GM12878 (cell line): Measurements from ENCODE around the gene MRPL37. TPM values are rescaled to one million over a fixed set of nuclear protein-coding genes. Genes with fewer than 3 reads are reported as not detected.

Experiments
- ATAC-seq: fragments of 200-7000 bp; cut with Tn5 transposase; 3 replicates; pipeline ENCODE4 v1.9.1; 2020; ENCODE audit warnings: mild to moderate bottlenecking, moderate library complexity
- BruUV-seq: library from RNA; stranded (reverse); fragments of 400-500 nt; replicated peaks from 2 replicates; lab custom pipeline; 2021; lab: Mats Ljungman, UMichigan
- CTCF ChIA-PET: fragments of 300-600 bp; sonication (Branson Sonifier 250); formaldehyde crosslinking; extraction: SDS; loops from one replicate; lab custom pipeline; 2021; ENCODE audit warnings: inconsistent platforms; lab: Yijun Ruan, JAX
- POLR2A ChIA-PET: fragments of 350-600 bp; formaldehyde crosslinking; extraction: SDS; loops from one replicate; lab custom pipeline; 2021; ENCODE audit warnings: inconsistent platforms; lab: Charles Lee
- RAD21 ChIA-PET: fragments of 300-600 bp; sonication (Branson Sonifier 250); formaldehyde crosslinking; loops from one replicate; lab custom pipeline; 2023; ENCODE audit warnings: antibody characterized with exemption; ENCODE audit not compliant: unreplicated experiment; lab: Charles Lee
- SMC1A ChIA-PET: fragments of 300-600 bp; sonication (Branson Sonifier 250); formaldehyde crosslinking; loops from one replicate; lab custom pipeline; 2023; ENCODE audit not compliant: unreplicated experiment, uncharacterized antibody; lab: Charles Lee
- DNase-seq: peaks from one replicate; pipeline ENCODE4 v3.0.0-alpha.2; 2011; ENCODE audit warnings: low read depth, low spot score
- FAIRE-seq: peaks from 3 replicates; lab custom pipeline; 2011; peaks lifted over from hg19 to GRCh38; lab: Jason Lieb, UNC
- H2AFZ ChIP-seq: 2 replicates; pipeline ENCODE4 v1.6.0; 2011; ENCODE audit warnings: low read depth, low read length, control low read depth; ENCODE audit not compliant: control insufficient read depth
- H3K27ac ChIP-seq: 2 replicates; pipeline ENCODE4 v1.5.1; 2011; ENCODE audit warnings: control low read depth; ENCODE audit not compliant: control insufficient read depth, insufficient read depth
- H3K27me3 ChIP-seq, 2 experiments: replicated peaks in 1 of 2; 2 replicates each; pipeline versions ENCODE4 v1.6.0 to v1.6.1; 2011; ENCODE audit warnings: low read length in 1 of 2; ENCODE audit not compliant: control insufficient read depth in 2 of 2, insufficient read depth in 2 of 2
- H3K36me3 ChIP-seq, 2 experiments: 2 replicates each; pipeline ENCODE4 v1.5.1; 2011; ENCODE audit warnings: low read length in 1 of 2; ENCODE audit not compliant: control insufficient read depth in 2 of 2, insufficient read depth in 2 of 2
- H3K4me1 ChIP-seq: 2 replicates; pipeline ENCODE4 v1.6.1; 2011; ENCODE audit warnings: mild to moderate bottlenecking, low read length, moderate library complexity, mixed read lengths; ENCODE audit not compliant: control insufficient read depth, insufficient read depth
- H3K4me2 ChIP-seq: 2 replicates; pipeline ENCODE4 v1.6.0; 2011; ENCODE audit warnings: control low read depth; ENCODE audit not compliant: control insufficient read depth, insufficient read depth
- H3K4me3 ChIP-seq: fragments of 200-600 bp; sonication (generic); 2 replicates; pipeline ENCODE4 v1.5.1; 2016
- H3K79me2 ChIP-seq: 2 replicates; pipeline ENCODE4 v1.6.0; 2011; ENCODE audit warnings: low read length; ENCODE audit not compliant: control insufficient read depth, insufficient read depth
- H3K9ac ChIP-seq: 2 replicates; pipeline ENCODE4 v1.8.0; 2011; ENCODE audit warnings: low read length, control low read depth, mixed read lengths; ENCODE audit not compliant: control insufficient read depth, insufficient read depth
- H3K9me3 ChIP-seq: replicated peaks from 3 replicates; pipeline ENCODE4 v1.5.1; 2011; ENCODE audit warnings: mild to moderate bottlenecking, low read length; ENCODE audit not compliant: control insufficient read depth, insufficient read depth
- H4K20me1 ChIP-seq: 2 replicates; pipeline ENCODE4 v1.6.0; 2011; ENCODE audit not compliant: control insufficient read depth, insufficient read depth
- CREB1 ChIP-seq: IDR thresholded peaks from 2 replicates; pipeline ENCODE4 v1.6.1; 2012; ENCODE audit warnings: low read depth, mild to moderate bottlenecking, inconsistent platforms
- CTCF ChIP-seq, 3 experiments: IDR thresholded peaks in 2 of 3; conservative IDR thresholded peaks in 1 of 3; 2 replicates each; pipeline ENCODE4 v1.5.1; 2011; ENCODE audit warnings: low read depth in 3 of 3, low read length in 3 of 3, mild to moderate bottlenecking in 3 of 3, control low read depth in 2 of 3, moderate library complexity in 2 of 3, inconsistent platforms in 1 of 3, mixed read lengths in 1 of 3; ENCODE audit not compliant: control insufficient read depth in 2 of 3, insufficient read depth in 1 of 3; ENCODE audit errors: extremely low read depth in 1 of 3
- FOXM1 ChIP-seq: IDR thresholded peaks from 2 replicates; pipeline ENCODE4 v1.6.1; 2012; ENCODE audit warnings: low read depth, mild to moderate bottlenecking, inconsistent platforms, low read length, moderate library complexity
- HDAC2 ChIP-seq: fragments of 200-600 bp; sonication (generic); IDR thresholded peaks from 2 replicates; pipeline ENCODE4 v1.6.1; 2017
- IKZF2 ChIP-seq, 2 experiments: fragments of 450-650 bp; IDR thresholded peaks; 2 replicates each; pipeline ENCODE4 v1.6.1; 2017; ENCODE audit warnings: mild to moderate bottlenecking in 2 of 2, moderate library complexity in 2 of 2
- JUND ChIP-seq: IDR thresholded peaks from 2 replicates; pipeline ENCODE4 v1.6.1; 2012; ENCODE audit warnings: low read depth, mild to moderate bottlenecking, low read length, improper control_type of control experiment, moderate library complexity
- NBN ChIP-seq: fragments of 450-650 bp; IDR thresholded peaks from 2 replicates; pipeline ENCODE4 v1.6.1; 2016
- RAD21 ChIP-seq: IDR thresholded peaks from 2 replicates; pipeline ENCODE4 v1.6.1; 2011; ENCODE audit warnings: mild to moderate bottlenecking, low read depth, low read length, moderate library complexity; ENCODE audit not compliant: insufficient read depth
- RCOR1 ChIP-seq: conservative IDR thresholded peaks from 2 replicates; pipeline ENCODE4 v1.6.1; 2012; ENCODE audit warnings: low read depth, low read length, improper control_type of control experiment
- RELB ChIP-seq: fragments of 450-650 bp; IDR thresholded peaks from 2 replicates; pipeline ENCODE4 v1.6.1; 2017; ENCODE audit warnings: low read depth, mild to moderate bottlenecking, moderate library complexity
- SMARCA5 ChIP-seq: fragments of 450-650 bp; IDR thresholded peaks from 2 replicates; pipeline ENCODE4 v1.6.1; 2017; ENCODE audit warnings: mild to moderate bottlenecking
- TBL1XR1 ChIP-seq: IDR thresholded peaks from 2 replicates; pipeline ENCODE4 v1.6.1; 2012; ENCODE audit warnings: low read depth, low read length, improper control_type of control experiment
- TCF7 ChIP-seq: IDR thresholded peaks from 2 replicates; pipeline ENCODE4 v1.6.1; 2014; ENCODE audit warnings: antibody characterized with exemption, borderline replicate concordance
- WGBS: methylation state at CpG from one replicate; pipeline ENCODE4 v1.1.6; 2016; ENCODE audit warnings: low lambda C conversion rate; ENCODE audit not compliant: insufficient replicate concordance, insufficient coverage; ENCODE audit errors: missing lambda C conversion rate; 5-methylcytosine and 5-hydroxymethylcytosine counted together
- in situ Hi-C: fragments of 300-500 bp; cut with MboI; formaldehyde crosslinking; loops from 9 replicates; pipeline ENCODE4 v1.14.3; 2018; ENCODE audit warnings: mixed read lengths
- intact Hi-C: fragments of 100-400 bp; cut with micrococcal nuclease; formaldehyde crosslinking; loops from one replicate; pipeline ENCODE4 v1.14.2; 2022; ENCODE audit not compliant: unreplicated experiment
- polyA plus RNA-seq, 11 experiments: library from polyadenylated mRNA; depleted of rRNA in 4 of 11; unstranded in 6 of 11; stranded (reverse) in 5 of 11; fragments of >200 nt; fragmentation: Nextera tagmentation in 4 of 11; fragmentation: Illumina TruSeq in 1 of 11; extraction: Ambion mirVana in 4 of 11; extraction: Trizol in 1 of 11; gene quantifications; 1 replicate in 1 of 11; 2 replicates in 10 of 11; pipeline versions ENCODE4 v1.2.1 to v1.2.3, GENCODE V29; 2011 to 2016; ENCODE audit warnings: inconsistent platforms in 2 of 11, missing spikeins in 2 of 11, low read depth in 1 of 11
- total RNA-seq, 4 experiments: library from RNA; depleted of rRNA in 3 of 4; stranded (reverse); fragments of >200 nt in 3 of 4; fragmentation: Illumina TruSeq in 1 of 4; extraction: Trizol in 1 of 4; gene quantifications; 2 replicates each; pipeline versions ENCODE4 v1.2.1 to v1.2.3, GENCODE V29; 2013 to 2021
- TF ChIP-seq, protein P1 (sequence below): fragments of 450-650 bp; IDR thresholded peaks from 2 replicates; pipeline ENCODE4 v1.6.1; 2017; ENCODE audit warnings: mild to moderate bottlenecking, low read depth, inconsistent platforms; ENCODE audit not compliant: poor library complexity, severe bottlenecking

The MRPL37 gene
- total and polyA plus RNA-seq, 10 of the 15 experiments (the other 5 are each of a cell fraction or from before 2014, with no cell fraction given) = 41.4 to 217 (median 159) TPM

DNA sequence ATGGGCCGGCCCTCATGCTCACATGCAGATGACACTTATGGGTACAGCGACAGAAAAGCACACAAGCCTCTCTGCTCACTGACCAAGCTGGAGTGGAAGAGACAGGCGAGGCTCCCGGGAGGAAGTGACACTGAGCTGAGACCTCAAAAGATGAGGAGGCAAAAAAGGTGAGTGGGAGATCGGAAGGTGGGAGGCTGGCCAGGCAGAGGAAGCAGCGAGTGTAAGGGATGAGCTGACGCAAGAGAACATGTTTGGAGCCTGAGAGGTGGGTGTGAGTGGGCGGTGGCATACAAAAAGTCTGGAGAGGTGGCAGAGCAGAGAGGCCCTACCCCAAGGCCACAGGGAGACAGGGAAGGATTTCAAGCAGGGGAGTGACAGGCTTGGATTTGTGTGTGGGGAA is 29.0 kb upstream of the MRPL37 start:
- H3K9me3 ChIP-seq = no peaks in the 10 kb centered on the region
- ATAC-seq (no peak), DNase-seq (no peak), FAIRE-seq (no peak)
- intact Hi-C loops = no loop called here
- H3K4me3 ChIP-seq = no peak overlapping the region
- 56% methylated on average over 8 of the region's 8 CpGs for WGBS
- H4K20me1 ChIP-seq = no peaks in the 10 kb centered on the region
- TF ChIP-seq IKZF2 (IDR thresholded peaks at IDR 0.05) = no peak
- no peak for TF ChIP-seq RELB
- no peak for TF ChIP-seq TCF7
- no peak for TF ChIP-seq TBL1XR1
- TF ChIP-seq CREB1 = no peak
- no peak for TF ChIP-seq HDAC2
- no peak for TF ChIP-seq NBN
- TF ChIP-seq JUND = no peak
- no peak for TF ChIP-seq RAD21
- TF ChIP-seq SMARCA5 = no peak
- TF ChIP-seq FOXM1 = no peak
- no peak for TF ChIP-seq CTCF (IDR thresholded peaks at IDR 0.05 in 2 of 3, conservative IDR thresholded peaks at IDR 0.05 in 1 of 3; ENCODE audit: control insufficient read depth in 2 of 3, extremely low read depth in 1 of 3, insufficient read depth in 1 of 3, low read depth in 3 of 3, low read length in 3 of 3)
- TF ChIP-seq, protein P1, sequence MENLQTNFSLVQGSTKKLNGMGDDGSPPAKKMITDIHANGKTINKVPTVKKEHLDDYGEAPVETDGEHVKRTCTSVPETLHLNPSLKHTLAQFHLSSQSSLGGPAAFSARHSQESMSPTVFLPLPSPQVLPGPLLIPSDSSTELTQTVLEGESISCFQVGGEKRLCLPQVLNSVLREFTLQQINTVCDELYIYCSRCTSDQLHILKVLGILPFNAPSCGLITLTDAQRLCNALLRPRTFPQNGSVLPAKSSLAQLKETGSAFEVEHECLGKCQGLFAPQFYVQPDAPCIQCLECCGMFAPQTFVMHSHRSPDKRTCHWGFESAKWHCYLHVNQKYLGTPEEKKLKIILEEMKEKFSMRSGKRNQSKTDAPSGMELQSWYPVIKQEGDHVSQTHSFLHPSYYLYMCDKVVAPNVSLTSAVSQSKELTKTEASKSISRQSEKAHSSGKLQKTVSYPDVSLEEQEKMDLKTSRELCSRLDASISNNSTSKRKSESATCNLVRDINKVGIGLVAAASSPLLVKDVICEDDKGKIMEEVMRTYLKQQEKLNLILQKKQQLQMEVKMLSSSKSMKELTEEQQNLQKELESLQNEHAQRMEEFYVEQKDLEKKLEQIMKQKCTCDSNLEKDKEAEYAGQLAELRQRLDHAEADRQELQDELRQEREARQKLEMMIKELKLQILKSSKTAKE = no peak
- TF ChIP-seq RCOR1 = no peak
- H3K27me3 ChIP-seq = no peaks in the 10 kb centered on the region
- H3K79me2 ChIP-seq = no peaks in the 10 kb centered on the region
- ChIA-PET SMC1A (interaction anchor here (1.3 kb wide), 1 partner anchor 16 kb away, joined by 3 read pairs; no protein-coding TSS in a partner anchor), CTCF (no interaction called here), POLR2A (no interaction called here), RAD21 (interaction anchor here (0.5 kb wide), 1 partner anchor 318 kb away, joined by 3 read pairs; no protein-coding TSS in a partner anchor)
- no peaks in the 10 kb centered on the region for H3K36me3 ChIP-seq
- BruUV-seq = no TSS peak
- no peak overlapping the region for H3K9ac ChIP-seq
- no peak overlapping the region for H3K4me2 ChIP-seq
- H2AFZ ChIP-seq = no peak overlapping the region
- H3K27ac ChIP-seq = no peak overlapping the region
- in situ Hi-C loops = no loop called here
- H3K4me1 ChIP-seq = no peaks in the 10 kb centered on the region
